Measurements from ENCODE around the gene CHN1. TPM values are rescaled to one million over a fixed set of nuclear protein-coding genes. Genes with fewer than 3 reads are reported as not detected.

The CHN1 gene
- total RNA-seq, 4 donors from 2014 or later: 11.8 to 56.7 (median 18.1) TPM

DNA sequence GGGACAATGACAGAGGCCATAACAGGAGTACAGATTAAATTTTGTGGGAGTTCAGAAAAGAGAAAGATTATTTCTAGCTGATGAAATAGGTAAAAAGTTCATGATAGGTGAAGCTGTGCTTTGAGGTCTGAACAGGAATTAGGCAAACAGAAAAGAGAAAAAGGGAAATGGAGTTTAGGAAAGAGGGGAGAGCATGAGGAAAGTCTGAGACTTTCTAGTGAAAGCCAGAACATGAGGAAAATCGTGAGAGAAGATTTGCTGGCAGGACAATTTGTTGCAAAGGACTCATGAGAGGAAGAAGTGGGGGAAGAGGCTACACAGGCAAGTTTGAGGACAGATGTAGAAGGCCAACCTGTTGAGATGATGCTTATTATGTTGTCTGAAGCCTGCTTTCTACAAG is 6.3 kb upstream of the CHN1 start:
- Histone ChIP-seq H3K4me3 (no peak overlapping the region), H3K27ac (no peak overlapping the region)
- intact Hi-C loops (cut with DNase I; ENCODE audit: low total_unique reads): no loop called here

DNA sequence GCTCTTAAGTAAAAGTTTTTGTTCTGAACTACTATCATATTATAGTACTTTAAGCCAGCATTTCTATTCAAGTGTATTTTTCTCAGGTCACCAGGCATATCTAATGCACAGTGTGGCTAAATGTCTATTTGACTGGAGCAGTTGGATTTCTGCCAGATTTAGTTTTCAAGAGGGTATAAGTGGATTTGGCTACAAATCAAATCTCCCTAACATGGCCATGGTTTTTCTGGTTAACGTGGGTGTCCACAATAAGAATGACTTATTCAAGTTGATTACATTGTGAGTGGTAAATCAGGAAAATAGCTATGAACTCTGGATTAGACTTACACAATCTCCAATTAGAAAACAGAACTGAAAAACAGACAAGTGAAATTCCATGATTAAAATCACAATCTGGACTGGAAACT is 5.7 kb upstream of the CHN1 start:
- H3K4me1 ChIP-seq: no peaks in the 10 kb centered on the region
- TF ChIP-seq POLR2A (IDR thresholded peaks at IDR 0.05): no peak
- TF ChIP-seq, protein P1, sequence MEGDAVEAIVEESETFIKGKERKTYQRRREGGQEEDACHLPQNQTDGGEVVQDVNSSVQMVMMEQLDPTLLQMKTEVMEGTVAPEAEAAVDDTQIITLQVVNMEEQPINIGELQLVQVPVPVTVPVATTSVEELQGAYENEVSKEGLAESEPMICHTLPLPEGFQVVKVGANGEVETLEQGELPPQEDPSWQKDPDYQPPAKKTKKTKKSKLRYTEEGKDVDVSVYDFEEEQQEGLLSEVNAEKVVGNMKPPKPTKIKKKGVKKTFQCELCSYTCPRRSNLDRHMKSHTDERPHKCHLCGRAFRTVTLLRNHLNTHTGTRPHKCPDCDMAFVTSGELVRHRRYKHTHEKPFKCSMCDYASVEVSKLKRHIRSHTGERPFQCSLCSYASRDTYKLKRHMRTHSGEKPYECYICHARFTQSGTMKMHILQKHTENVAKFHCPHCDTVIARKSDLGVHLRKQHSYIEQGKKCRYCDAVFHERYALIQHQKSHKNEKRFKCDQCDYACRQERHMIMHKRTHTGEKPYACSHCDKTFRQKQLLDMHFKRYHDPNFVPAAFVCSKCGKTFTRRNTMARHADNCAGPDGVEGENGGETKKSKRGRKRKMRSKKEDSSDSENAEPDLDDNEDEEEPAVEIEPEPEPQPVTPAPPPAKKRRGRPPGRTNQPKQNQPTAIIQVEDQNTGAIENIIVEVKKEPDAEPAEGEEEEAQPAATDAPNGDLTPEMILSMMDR (IDR thresholded peaks at IDR 0.05): no peak
- intact Hi-C loops (cut with DNase I; ENCODE audit: low total_unique reads): no loop called here
- no peaks in the 10 kb centered on the region for H3K9me3 ChIP-seq
- no peak for DNase-seq
- no peaks in the 10 kb centered on the region for H3K36me3 ChIP-seq
- no peaks in the 10 kb centered on the region for H3K27me3 ChIP-seq
- no peak overlapping the region for H3K27ac ChIP-seq
- no peak overlapping the region for H3K4me3 ChIP-seq

More for the DNA sequence above, 6.3 kb upstream of the CHN1 start:
- DNase-seq: no peak
- H3K27me3 ChIP-seq: no peaks in the 10 kb centered on the region
- no peaks in the 10 kb centered on the region for H3K4me1 ChIP-seq
- no peaks in the 10 kb centered on the region for H3K9me3 ChIP-seq
- no peaks in the 10 kb centered on the region for H3K36me3 ChIP-seq
- TF ChIP-seq, protein P1 (IDR thresholded peaks at IDR 0.05): no peak

DNA sequence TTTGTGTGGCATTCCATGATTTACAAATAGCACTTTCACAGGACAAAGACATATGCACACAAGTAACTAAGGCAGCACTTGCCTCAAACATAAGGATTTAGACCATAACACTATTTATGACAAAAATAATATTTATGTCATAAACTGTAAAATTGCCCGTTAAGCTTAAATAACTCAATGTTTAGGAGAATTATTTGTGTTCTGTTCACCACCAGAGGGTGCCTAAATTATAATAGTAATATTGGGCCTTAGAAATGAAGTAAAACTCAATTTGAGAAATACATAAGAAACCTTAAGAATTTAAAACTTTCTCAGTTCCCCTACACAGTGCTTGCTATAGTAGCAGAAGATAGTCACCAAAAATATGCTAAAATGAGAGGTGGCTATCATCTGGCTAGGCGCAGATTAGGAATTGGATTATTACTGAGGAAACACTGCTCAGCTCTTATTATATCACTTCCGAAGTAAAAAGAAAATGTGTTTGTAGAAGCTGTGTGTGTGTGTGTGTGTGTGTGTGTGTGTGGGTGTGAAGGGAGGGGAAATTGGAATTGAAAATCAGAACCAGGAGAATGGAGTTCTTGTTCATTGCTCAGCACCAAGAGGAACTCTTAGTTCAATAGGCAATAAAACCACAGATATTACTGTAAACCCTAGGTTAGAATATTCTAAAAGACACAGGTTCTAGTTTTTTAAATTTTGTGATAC is 4.9 kb upstream of the CHN1 start:
- Histone ChIP-seq H3K4me3 (no peak overlapping the region), H3K36me3 (no peaks in the 10 kb centered on the region), H3K9me3 (no peaks in the 10 kb centered on the region), H3K4me1 (no peaks in the 10 kb centered on the region), H3K27ac (no peak overlapping the region), H3K27me3 (no peaks in the 10 kb centered on the region)
- TF ChIP-seq POLR2A (IDR thresholded peaks at IDR 0.05): no peak
- TF ChIP-seq, protein P1 (IDR thresholded peaks at IDR 0.05): no peak
- no peak for DNase-seq
- intact Hi-C loops (cut with DNase I; ENCODE audit: low total_unique reads): no loop called here

DNA sequence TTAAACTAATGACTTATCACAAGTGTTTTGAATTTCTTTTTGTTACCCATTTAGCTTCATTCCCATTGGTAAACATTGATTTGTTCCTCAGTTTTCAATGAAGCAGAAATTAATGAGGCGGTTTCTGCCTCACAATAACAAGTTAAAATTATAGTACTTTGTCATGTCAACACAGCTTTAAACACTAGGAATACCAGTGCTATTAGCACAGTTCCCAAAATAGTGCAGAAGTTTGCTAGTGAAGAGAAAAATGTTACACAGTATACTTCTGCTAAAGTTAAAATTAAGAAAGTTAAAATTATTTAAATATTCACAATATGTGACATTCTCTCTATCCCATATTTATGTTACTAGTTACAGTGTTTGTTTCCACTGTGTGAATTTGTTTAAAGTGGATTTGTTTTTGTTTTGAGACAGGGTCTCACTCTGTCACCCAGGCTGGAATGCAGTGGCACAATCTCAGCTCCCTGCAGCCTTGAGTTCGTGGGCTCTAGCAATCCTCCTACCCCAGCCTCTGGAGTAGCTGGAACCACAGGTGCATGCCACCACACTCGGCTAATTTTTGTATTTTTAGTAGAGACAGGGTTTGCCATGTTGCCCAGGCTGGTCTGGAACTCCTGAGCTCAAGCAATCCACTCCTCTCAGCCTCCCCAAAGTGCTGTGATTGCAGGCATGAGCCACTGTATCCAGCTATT is 3.8 kb upstream of the CHN1 start:
- Histone ChIP-seq H3K27ac (peak overlapping the region in 1 of 2 donors; percentile 10), H3K4me3 (no peak overlapping the region), H3K4me1 (no peaks in the 10 kb centered on the region), H3K36me3 (no peaks in the 10 kb centered on the region), H3K9me3 (no peaks in the 10 kb centered on the region), H3K27me3 (no peaks in the 10 kb centered on the region)
- TF ChIP-seq POLR2A (IDR thresholded peaks at IDR 0.05): no peak
- TF ChIP-seq, protein P1 (IDR thresholded peaks at IDR 0.05): no peak
- intact Hi-C loops (cut with DNase I; ENCODE audit: low total_unique reads): no loop called here
- DNase-seq: no peak

DNA sequence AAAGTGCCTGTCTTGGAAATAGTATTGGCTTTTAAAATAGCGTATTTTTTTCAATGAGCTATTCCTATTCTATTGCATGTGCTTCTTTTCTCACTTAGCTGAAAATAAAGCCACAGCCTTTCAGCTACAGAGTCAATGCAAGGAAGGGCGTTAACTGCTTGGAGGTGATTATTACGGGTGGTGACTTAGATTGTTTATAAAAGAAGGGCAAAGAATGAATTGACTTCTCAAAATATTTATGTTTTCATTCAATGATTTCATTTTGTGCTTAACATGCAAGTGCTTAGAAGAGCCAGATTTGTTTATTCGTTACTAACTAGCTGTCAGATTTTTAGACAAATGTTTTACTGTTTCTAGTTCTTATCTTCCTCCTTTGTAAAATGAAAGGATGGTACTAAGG is 2.8 kb upstream of the CHN1 start:
- H3K4me3 ChIP-seq: no peak overlapping the region
- H3K27ac ChIP-seq: peak overlapping the region in 1 of 2 donors; percentile 48
- DNase-seq: no peak
- TF ChIP-seq, protein P1 (IDR thresholded peaks at IDR 0.05): no peak
- TF ChIP-seq POLR2A (IDR thresholded peaks at IDR 0.05): no peak
- no peaks in the 10 kb centered on the region for H3K9me3 ChIP-seq
- no peaks in the 10 kb centered on the region for H3K4me1 ChIP-seq
- intact Hi-C loops (cut with DNase I; ENCODE audit: low total_unique reads): no loop called here
- H3K36me3 ChIP-seq: no peaks in the 10 kb centered on the region
- H3K27me3 ChIP-seq: no peaks in the 10 kb centered on the region
